HG03039 (cell line): ENCODE measurements around the gene ANKK1.

Experiments
- ATAC-seq: cut with Tn5 transposase; IDR thresholded peaks from one replicate; pipeline ENCODE4 v1.9.1; 2021; ENCODE audit warnings: mild to moderate bottlenecking, moderate library complexity; ENCODE audit not compliant: unreplicated experiment

Gene ANKK1, protein sequence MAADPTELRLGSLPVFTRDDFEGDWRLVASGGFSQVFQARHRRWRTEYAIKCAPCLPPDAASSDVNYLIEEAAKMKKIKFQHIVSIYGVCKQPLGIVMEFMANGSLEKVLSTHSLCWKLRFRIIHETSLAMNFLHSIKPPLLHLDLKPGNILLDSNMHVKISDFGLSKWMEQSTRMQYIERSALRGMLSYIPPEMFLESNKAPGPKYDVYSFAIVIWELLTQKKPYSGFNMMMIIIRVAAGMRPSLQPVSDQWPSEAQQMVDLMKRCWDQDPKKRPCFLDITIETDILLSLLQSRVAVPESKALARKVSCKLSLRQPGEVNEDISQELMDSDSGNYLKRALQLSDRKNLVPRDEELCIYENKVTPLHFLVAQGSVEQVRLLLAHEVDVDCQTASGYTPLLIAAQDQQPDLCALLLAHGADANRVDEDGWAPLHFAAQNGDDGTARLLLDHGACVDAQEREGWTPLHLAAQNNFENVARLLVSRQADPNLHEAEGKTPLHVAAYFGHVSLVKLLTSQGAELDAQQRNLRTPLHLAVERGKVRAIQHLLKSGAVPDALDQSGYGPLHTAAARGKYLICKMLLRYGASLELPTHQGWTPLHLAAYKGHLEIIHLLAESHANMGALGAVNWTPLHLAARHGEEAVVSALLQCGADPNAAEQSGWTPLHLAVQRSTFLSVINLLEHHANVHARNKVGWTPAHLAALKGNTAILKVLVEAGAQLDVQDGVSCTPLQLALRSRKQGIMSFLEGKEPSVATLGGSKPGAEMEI

DNA sequence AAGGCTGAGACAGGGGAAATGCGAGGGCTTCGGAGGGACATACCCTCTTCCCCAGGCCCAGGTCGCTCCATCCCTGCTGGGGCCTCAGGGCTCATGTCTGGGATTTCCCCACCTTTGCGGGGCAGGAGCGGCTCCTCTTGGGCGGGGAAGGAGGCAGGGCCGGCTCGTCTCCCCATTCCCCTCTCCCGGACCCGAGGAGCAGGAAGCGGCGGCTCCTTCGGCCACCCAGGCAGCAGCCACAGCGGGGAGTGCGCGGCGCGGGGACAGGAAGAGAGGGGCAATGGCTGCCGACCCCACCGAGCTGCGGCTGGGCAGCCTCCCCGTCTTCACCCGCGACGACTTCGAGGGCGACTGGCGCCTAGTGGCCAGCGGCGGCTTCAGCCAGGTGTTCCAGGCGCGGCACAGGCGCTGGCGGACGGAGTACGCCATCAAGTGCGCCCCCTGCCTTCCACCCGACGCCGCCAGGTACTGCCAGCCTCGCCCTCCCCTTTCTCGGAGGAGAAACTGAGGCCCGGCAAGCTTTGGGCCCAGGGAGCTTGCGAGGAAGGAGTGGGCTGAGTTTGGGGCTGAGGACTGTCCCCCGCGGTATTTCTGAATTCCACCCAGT, at the start of gene ANKK1:
Gene ANKK1, plus strand, starts transcription at position 175 of the 607 bp plus-strand sequence. Its CDS starts 106 bp downstream, at position 281.
- ATAC-seq: no peak

DNA sequence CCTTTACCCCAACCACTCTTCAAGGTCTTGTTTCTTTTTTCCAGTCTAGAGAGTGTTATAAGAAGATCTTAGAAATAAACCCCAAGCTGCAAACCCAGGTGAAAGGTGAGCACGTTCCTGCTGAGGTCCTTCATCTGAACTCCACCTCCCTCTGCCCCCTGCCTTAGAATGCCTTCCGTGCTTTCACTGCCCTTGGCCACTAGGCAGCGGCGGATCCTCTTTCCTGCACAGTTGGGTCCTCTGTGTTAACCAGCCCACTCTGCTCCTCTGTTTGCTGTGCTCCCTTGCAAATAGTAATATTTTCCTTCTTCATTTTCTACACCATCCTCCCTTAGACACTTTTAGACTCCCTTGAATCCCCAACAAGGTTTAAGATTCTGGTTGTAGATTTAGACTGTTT, 48.8 kb upstream of the ANKK1 start:
- ATAC-seq: no peak

DNA sequence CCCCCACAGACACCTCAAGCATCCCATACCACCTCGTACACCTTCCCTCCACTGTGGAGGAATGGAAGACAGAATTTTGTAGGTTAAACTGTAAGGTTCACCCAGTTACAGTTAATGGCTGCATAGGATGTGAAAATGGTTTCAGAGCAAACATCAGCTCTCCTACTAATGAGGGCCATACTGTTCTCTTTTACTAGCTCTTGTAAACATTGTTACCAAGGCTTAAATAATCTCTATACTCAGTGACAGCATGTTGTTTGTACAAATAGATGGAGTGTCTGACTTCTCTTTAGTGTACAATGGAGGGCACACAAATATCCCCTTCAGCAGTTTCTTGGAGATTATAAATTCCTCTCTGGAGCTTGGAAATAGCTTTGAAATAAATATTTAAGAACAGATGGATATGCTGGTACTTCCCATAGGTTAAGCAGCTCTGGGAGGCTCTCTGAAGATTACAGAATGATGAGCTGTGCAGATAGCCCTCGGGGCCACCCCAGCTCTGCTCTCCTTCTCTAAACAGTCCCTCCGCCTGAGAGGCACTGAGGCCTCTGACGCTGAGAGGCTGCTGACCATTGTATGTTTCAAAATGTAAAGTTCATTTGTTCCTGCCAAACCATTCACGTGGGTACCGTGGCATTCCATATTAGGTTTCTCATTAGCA, 47.5 kb upstream of the ANKK1 start:
- no peak for ATAC-seq

DNA sequence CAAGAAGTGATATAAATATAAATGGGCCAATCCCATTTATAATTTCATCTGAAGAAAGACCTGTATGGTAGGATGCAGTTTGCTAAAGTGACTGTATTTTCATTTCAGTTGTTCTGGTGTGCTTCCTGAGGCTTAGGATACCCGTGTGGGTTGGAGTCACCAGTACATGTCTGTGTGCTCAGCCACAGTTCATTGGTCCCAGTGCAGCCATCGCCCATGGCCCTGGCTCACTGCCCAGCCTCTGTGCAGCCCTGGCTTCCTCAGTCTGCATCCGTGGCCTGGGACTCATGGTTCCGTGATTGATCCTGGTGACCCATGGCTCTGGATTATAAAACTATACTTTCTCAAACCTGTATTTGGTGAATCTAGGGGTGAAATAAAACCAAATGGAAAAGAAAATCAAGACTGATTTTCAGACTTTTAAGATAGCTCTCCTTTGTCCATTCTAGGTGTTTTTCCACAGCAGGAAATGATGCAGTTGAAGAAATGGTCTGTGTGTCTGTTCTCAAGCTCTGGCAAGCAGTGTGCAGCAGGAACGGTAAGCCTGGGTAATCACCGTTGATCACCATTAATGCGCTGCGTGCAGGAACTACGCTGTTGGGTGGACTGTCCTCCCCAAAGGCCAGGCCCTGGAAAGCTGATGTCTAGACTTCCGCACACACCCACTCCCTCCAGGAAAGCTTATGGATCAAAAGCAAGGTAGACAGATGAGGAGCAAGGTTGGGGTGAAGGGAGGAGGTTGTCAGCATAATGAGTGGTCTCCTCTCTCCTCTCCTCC, 46.0 kb upstream of the ANKK1 start:
- ATAC-seq: no peak

DNA sequence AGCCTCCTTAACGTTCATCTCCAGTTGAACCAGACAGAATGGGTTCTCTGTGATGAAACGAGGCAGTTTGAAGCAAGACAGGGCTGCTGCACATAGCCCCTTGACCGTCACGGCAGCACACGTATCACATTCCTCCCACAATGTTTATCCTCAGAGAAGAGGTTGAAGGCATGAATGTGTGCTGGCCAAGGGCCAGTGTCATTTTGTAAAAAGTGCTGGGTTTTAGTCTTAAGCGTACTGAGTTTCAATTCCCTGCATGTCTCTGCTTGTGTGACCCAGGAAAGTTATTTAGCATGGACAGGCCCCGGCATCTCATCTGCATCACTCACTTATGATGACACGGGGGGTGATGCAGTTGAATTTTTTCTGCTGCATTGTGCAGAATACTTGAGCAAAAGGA, 41.6 kb upstream of the ANKK1 start:
- no peak for ATAC-seq

DNA sequence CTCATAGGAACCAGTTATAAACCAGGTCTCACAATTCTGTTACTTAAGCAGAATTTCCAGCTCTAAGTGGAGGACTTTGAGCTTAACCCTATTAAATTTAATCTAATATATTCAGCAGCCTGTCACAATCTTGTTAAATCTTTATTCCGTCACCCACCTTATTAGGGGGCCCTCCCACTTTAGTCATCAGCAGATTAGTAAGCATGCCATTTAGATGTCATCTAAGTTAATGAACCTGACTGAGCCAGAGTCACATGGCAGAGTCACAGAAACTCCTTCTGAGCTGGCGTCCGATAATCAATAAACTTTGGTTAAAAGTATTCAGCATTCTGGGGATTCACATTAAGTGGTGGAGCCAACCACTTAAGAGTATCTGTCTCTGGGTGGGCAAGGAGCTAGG, 38.1 kb upstream of the ANKK1 start:
- no peak for ATAC-seq

DNA sequence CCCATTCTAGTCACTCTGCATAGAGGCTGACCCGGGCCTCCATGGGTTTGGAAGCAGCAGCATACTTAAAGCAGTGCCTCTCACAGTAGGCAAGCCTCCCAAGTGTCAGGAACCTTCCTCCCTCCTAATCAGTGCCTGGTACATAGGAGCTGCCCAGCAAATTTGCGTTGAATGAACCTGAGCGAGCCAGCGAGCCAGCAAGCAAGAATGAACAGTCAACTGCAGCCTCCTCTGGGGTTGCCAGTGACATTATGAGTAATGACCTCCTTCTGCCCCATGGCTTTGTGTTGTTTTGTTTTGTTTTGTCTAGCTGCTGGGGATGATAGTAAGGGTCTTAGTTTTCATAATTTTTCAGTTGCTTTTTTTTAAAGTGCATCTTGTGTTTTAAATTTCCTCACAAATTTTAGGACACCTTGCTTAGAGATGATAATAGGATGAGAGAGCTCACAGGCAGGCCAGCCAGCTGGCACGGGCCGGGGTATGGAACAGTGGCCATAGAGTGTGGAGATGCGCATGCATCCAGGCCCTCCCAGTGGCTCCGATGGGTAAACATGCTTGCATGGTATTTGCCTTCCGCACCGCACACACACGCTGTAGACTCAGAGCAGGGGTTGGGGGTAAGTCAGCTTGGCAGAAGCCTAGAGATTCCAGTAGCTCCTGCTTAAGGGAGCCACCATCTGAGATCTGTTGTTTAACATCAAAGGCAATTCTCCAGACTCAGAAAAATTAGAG, 37.1 kb upstream of the ANKK1 start:
- no peak for ATAC-seq

DNA sequence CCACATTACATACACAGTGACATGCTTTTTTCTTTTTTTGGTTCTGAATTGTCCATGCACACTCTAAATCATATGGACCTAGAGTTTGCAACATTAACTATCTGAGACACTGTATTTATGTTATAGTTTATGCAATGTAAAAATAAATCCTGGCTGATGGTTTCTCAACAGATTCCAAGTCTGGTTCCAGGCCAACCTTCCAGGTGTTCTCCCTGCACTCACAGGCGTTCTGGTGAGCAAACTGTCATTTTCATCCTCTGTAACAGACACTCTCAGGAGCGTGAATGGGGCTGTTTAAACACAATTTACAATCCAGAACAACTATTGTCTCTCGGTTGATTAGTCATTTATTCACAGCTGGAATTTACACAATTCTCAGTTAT, 36.5 kb upstream of the ANKK1 start:
- no peak for ATAC-seq

DNA sequence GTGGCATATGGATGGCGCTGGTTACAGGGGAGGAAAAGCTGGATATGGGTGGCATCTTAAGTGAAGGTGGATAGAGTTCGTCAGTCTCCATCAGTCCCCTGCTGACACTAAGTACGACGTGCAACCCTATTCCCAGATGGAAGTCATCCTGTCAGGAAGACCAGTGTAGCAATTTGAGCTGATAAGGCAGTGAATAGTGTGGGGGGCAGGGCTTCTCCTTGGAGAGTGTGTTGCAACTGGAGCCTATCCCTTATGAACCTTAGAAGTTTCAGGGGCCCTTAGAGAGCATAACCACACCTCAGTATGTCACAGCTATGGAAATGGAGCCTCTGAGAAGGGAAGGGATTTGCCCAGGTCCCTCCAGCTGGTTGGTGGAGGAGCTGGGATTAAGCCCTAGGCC, 36.1 kb upstream of the ANKK1 start:
- no peak for ATAC-seq

DNA sequence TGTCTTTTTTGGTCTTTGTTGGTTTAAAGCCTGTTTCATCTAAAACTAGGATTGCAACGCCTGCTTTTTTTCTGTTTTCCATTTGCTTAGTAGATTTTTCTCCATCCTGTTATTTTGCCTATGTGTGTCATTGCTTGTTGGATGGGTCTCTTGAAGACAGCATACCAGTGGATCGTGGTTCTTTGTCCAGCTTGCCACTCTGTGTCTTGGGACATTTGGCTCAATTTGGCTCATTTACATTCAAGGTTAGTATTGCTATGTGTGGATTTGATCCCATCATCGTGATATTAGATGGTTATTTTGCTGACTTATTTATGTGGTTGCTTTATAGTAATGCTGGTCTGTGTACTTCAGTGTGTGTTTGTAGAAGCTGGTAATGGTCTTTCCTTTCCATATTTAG, 31.4 kb upstream of the ANKK1 start:
- ATAC-seq: no peak

DNA sequence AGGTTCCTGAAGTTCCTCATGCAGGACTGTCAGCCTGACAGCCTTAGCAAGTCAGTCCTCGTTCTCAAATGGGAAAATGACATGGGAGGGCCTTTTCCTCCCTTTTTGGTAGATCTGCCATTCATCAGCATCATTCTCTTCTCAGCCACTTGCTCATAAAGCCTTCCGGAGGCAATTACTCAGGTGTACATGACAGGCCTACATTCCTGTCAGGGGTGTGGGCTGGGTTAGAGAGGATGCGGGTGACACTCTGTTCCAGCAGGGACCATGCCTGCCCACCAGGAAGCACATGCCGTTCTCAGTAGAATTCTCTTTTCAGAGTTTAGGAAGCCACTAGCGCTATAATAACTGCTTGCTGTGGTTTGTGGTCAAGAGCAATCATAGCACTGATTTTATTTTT, 24.2 kb upstream of the ANKK1 start:
- ATAC-seq: no peak

DNA sequence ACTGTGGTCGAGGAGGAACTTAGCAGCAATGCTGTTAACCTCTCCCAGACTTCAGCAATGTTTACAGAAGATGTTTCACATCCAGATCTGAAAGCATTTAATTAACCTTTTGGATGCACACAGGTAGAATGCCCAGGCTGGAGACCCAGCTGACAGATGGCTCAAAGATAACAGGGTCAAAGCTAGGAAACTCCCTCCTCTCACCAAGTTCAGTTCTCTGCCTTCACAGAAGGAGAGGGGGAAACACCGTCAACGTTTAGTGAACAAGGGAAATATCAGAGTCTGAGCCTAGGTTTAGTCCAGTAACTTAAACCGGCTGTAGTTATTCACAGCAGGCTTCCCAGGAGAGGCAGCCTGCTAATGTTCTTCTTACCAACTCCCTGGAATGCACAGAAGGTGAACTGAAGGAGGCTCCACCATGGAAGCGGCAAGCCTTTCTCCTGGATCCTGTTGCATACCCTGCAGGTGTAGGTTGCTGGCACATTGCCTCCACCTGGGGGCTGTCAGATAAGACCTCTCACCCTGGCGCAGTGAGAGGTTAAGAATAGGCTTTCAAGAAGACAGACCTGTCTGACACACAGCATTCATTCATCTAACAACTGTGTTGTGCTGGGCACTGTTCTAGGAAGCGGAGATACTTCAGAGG, 23.5 kb upstream of the ANKK1 start:
- no peak for ATAC-seq

DNA sequence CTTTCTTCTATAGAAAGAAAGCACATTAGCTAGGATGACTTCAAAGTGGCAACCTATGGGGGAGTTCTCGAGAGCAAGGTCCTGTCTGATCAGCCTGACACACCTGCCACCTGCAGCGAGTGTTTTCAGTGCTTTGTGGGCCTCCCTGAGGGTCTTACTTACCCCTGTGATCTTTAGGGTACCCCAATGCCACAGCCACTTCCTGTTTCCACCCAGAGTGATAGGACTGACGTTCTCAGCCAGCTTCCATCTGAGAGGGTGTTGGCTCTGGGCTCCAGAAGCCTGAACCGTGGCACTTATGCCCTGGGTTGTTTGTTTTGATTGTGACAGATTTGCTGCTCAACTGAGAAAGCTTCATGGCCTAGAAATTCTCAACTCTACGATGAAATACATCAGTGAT, 21.7 kb upstream of the ANKK1 start:
- no peak for ATAC-seq

DNA sequence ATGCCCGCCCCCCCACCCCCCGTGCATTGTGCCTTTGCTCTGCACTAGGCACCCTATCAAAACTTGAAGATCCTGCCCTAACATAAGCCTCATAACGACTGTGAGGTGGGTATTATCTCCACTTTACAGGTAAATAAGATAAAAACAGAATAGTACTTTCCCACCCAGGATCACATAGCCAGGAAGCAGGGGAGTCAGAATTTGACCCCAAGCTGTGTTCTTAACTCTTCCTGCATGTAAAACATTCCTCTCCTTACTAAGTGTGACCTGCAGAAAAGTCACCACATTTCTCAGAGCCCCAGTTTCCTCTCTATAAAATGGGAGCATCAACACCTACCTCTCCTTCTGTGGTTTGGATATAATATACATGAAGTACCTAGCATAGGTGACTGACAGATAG, 18.2 kb upstream of the ANKK1 start:
- ATAC-seq: no peak

DNA sequence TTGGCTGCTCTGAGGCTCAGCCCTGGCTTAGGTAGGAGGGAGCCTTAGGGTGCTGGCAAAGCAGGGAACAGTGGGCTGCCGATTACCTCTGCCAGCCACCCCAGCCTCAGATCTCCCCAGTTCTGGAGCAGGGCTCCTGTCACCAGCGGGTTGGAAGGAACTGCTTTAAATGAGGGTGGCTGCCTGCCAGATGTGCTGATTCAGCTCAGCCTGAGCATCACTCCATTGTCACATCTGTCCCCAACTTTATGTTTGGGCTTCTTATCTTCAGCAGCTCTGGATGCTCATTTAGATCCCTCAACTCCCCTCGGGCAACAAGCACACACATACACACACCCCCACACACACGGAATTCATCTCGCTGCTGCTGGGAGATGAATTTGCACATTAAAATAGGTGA, 16.9 kb upstream of the ANKK1 start:
- no peak for ATAC-seq

DNA sequence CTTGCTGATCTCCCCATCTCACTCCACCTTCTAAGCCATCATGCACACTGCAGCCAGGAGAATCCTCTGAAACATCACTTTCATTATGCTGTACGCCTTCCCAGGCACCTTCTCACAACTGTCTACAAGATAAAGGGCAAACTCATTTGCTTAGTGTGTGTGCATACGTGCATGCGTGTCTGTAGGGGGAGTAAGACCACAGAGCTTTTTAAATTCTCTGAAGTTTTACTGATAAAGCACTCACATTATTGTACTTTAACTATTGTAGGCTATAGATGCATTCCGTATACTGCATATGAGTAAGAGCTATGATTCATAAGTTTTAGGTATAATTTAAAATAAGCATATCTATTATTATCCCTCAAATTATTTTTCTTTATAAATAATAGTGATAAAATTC, 15.3 kb upstream of the ANKK1 start:
- ATAC-seq: no peak

DNA sequence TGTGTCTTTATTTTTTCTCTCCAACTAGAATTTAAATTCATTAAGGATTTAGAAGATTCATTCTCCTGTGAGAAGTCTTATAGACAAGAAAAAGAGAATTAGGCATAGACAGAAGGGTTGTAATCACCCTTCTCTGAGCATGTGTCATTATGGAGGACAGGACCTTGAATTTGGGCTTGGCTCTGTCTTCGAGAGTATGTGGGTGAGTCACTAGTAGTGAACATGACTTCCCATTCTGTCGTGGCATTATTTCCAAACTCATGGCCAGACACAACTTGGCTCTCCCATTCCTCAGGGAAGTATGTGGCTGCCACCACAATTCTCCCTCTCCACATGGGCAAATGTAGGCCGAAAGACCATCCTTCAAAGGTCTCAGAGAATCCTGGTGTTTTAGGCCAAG, 14.3 kb upstream of the ANKK1 start:
- no peak for ATAC-seq

DNA sequence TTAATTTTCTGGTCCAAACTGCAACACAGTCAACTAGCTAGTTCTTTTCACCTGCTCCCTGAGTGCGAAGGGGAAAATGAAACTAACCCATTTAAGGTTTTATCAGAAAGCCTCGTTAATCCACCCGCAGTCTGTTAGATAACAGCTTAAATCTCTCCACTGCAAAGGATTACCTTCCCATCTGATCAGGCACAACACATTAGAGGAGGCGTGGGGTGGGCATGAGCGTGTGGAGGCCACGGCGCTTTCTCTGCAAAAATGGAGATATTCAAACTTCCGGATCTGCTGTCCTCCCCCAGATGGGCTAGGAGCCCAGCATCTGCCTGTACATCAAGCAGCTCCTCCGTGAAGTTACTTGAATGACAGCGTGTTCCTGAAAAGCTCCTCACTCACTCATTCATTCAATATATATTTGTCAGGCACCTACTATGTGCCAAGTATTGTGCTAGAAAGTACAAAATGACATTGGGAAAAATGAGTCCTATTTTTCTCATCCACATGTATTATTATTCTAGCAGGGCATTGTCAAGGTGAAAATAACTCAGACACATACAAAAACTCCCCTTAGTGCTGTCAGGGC, 13.5 kb upstream of the ANKK1 start:
- ATAC-seq: no peak

DNA sequence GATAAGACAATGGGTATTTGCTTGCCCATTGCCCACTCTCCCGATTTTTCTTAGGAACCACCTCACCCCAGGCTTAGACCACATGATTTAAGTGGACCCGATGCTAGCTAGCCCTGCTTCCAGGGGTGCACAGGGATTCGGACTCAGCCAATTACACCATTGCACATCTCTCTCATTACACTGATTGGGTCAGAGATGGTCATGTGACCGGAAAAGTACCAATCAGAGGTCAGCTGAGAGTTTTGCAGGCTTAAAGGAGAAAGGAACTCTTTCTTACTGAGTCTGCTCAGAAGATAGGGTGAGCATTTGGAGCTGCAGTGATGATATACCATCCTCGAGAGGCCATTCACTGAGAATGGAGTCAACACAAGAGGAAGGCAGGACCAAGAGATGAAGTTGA, 12.2 kb upstream of the ANKK1 start:
- ATAC-seq: no peak
